ENCODE results near the gene DCLK1. TPM values are rescaled to one million over a fixed set of nuclear protein-coding genes. Genes with fewer than 3 reads are reported as not detected.

Gene DCLK1
- total RNA-seq, 4 donors from 2014 or later: 1.1 to 10.8 (median 6.7) TPM

- 45 to 47% methylated on average over 4 of the region's 4 CpGs for WGBS, 2 donors (ENCODE audit: low coverage in 1 of 2)
Observed at GRCh38 chr13:35940734-35941133, 190.4 kb downstream of the DCLK1 start.

DNA sequence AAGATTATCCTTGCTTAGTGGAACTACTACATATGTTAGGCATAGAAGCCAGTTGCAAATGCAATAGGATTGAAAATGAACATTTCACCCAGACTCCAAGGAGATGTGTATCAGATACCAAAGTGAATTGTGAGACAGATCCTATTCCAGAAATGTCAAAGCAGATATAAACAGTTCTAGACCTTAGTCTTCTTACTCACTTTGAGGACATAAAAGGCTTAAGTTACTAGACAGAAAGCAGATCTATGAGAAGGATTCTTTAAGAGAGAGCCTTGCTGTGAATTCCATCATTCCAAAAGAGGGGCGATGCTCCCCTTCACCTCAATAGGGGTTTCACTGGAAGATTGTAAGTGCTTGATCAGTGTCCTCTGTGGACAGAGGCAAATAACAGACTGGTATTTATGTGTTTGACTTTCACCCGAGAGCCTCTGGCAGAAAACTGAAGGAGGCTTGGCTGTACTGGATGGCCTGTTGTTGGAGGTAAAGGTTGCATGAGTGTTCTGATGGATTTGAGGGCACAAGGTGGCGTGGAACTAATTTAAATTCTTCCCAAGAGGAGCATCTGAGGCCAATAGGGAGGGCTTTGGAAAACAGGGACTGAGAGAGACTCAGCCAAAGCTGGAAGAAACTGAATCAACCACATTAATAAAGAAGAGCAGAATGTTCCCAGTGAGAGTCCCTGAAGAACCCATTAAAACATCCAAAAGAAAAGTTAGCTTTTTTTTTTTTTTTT lies 194.8 kb downstream of the DCLK1 start:
- H3K36me3 ChIP-seq: no peaks in the 10 kb centered on the region
- WGBS, 2 donors (ENCODE audit: low coverage in 1 of 2): 52 to 75% methylated on average over 1 to 3 of the region's 3 CpGs
- intact Hi-C loops (cut with DNase I; ENCODE audit: low total_unique reads) (no loop called here), in situ Hi-C loops (cut with MboI; ENCODE audit: low pct_ligation_motif_present in 1 of 4, low pct_unique_long_range_greater_than_20kb in 1 of 4, low sequenced_read_pairs in 3 of 4) (no loop called here)
- DNase-seq: no peak
- H3K27me3 ChIP-seq: no peaks in the 10 kb centered on the region
- no peak for TF ChIP-seq CTCF (IDR thresholded peaks at IDR 0.05)
- no peak for TF ChIP-seq EP300 (IDR thresholded peaks at IDR 0.05; ENCODE audit: low read depth)
- no peak for TF ChIP-seq POLR2AphosphoS5 (IDR thresholded peaks at IDR 0.05)
- TF ChIP-seq POLR2A (IDR thresholded peaks at IDR 0.05): no peak
- H3K27ac ChIP-seq: peak overlapping the region in 3 of 4 donors; percentile 37 to 65 (median 61)
- no peak overlapping the region for H3K4me3 ChIP-seq
- H3K4me1 ChIP-seq: no peaks in the 10 kb centered on the region
- H3K9me3 ChIP-seq: no peaks in the 10 kb centered on the region

More at GRCh38 chr13:35940734-35941133, 190.4 kb downstream of the DCLK1 start:
- no peak for TF ChIP-seq POLR2AphosphoS5 (IDR thresholded peaks at IDR 0.05)
- no peak for TF ChIP-seq POLR2A (IDR thresholded peaks at IDR 0.05)
- no peak for TF ChIP-seq CTCF (IDR thresholded peaks at IDR 0.05)
- TF ChIP-seq EP300 (IDR thresholded peaks at IDR 0.05; ENCODE audit: low read depth): no peak
- DNase-seq: no peak
- Histone ChIP-seq H3K4me3 (no peak overlapping the region), H3K9me3 (no peaks in the 10 kb centered on the region), H3K27me3 (no peaks in the 10 kb centered on the region), H3K27ac (no peak overlapping the region), H3K4me1 (no peaks in the 10 kb centered on the region), H3K36me3 (no peaks in the 10 kb centered on the region)
- in situ Hi-C loops (cut with MboI; ENCODE audit: low pct_ligation_motif_present in 1 of 4, low pct_unique_long_range_greater_than_20kb in 1 of 4, low sequenced_read_pairs in 3 of 4) (no loop called here), intact Hi-C loops (cut with DNase I; ENCODE audit: low total_unique reads) (no loop called here)

DNA sequence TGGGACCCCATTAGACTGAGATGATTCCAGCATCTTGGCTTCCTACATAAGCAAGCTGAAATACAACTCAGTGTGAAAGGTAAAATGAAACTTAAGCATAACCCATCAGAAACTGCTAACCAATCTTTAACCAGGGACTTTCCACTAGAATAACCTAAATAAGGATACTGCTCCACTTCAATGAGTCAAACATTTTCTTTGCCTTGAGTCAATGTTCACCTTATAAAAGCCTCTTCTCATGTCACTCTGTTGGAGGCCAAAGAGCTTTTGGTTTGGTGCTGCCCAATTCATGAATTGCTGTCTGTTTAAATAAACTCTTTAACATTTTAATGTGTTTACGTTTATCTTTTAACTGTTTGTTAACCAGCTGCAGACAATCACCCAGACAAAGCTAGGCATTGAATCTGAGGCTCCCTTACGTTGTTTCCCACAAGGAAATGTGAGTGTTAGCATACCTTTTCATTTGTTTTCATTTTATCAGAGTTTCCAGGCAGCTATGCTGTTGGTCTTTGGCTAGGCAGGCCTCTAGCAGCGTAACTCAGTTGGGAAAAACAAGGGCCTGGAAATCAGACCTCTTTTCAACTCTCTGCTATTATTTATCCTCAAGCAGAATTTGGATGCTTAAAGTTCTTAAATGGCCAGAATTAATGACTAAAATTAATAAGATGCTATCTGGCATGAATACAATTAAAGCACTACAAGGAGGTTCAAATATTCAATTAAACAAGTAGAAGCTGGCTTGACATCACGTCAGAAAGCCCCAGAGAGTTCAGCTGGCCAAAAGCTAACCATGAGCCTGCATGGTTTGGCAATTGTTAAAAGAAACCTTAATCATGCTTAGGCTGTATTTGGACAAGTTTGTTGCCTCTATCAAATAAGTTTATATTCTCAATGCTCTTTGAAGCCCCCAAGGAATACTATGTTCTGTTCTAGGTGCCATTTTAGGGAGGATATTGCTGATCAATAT lies 200.2 kb downstream of the DCLK1 start:
- in situ Hi-C loops (cut with MboI; ENCODE audit: low pct_ligation_motif_present in 1 of 4, low pct_unique_long_range_greater_than_20kb in 1 of 4, low sequenced_read_pairs in 3 of 4): no loop called here
- Histone ChIP-seq H3K36me3 (no peaks in the 10 kb centered on the region), H3K9me3 (no peaks in the 10 kb centered on the region), H3K4me3 (no peak overlapping the region), H3K27me3 (no peaks in the 10 kb centered on the region), H3K27ac (peak overlapping the region in 1 of 4 donors; percentile 16), H3K4me1 (peaks cover 0 to 8% (median 0%) of the 10 kb centered on the region in 4 donors)
- no peak for DNase-seq
- 45 to 56% methylated on average over 4 of the region's 4 CpGs for WGBS, 2 donors (ENCODE audit: low coverage in 1 of 2)
- intact Hi-C loops (cut with DNase I; ENCODE audit: low total_unique reads): no loop called here
- no peak for TF ChIP-seq POLR2A (IDR thresholded peaks at IDR 0.05)
- no peak for TF ChIP-seq EP300 (IDR thresholded peaks at IDR 0.05; ENCODE audit: low read depth)
- no peak for TF ChIP-seq CTCF (IDR thresholded peaks at IDR 0.05)
- TF ChIP-seq POLR2AphosphoS5 (IDR thresholded peaks at IDR 0.05): no peak

- intact Hi-C loops (cut with DNase I; ENCODE audit: low total_unique reads) (no loop called here), in situ Hi-C loops (cut with MboI; ENCODE audit: low pct_ligation_motif_present in 1 of 4, low pct_unique_long_range_greater_than_20kb in 1 of 4, low sequenced_read_pairs in 3 of 4) (no loop called here)
- Histone ChIP-seq H3K36me3 (no peaks in the 10 kb centered on the region), H3K9me3 (no peaks in the 10 kb centered on the region), H3K27me3 (no peaks in the 10 kb centered on the region), H3K4me1 (peaks cover 0 to 8% (median 0%) of the 10 kb centered on the region in 4 donors), H3K27ac (peak overlapping the region; percentile 14 to 65 (median 60)), H3K4me3 (no peak overlapping the region)
- TF ChIP-seq POLR2AphosphoS5 (IDR thresholded peaks at IDR 0.05) (peak in 1 of 3 donors; percentile 26), EP300 (IDR thresholded peaks at IDR 0.05; ENCODE audit: low read depth) (no peak), POLR2A (IDR thresholded peaks at IDR 0.05) (no peak), CTCF (IDR thresholded peaks at IDR 0.05) (no peak)
- DNase-seq: no peak
- 56% methylated on average over 4 of the region's 4 CpGs; no CpG with 5 or more reads in 1 of the 2 donors for WGBS, 2 donors (ENCODE audit: low coverage in 1 of 2)
Observed at GRCh38 chr13:35927567-35928021, 203.6 kb downstream of the DCLK1 start.
